Breast epithelium (tissue), 3 donors: ENCODE data around the gene NOMO2.
"Not testable (repeated sequence)": the region's sequence is repeated elsewhere in the genome, so short reads cannot be mapped to it uniquely, and the experiment has no call there.

ENCODE experiments used
- CTCF ChIP-seq, 3 donors: fragments of 450-650 bp; IDR thresholded peaks; one replicate each; pipeline ENCODE4 v1.5.1; 2016 to 2017; ENCODE audit warnings: antibody characterized with exemption in 3 of 3, mild to moderate bottlenecking in 3 of 3, moderate library complexity in 3 of 3
- POLR2A ChIP-seq: fragments of 450-650 bp; IDR thresholded peaks from one replicate; pipeline ENCODE4 v1.6.1; 2016; ENCODE audit warnings: antibody characterized with exemption, mild to moderate bottlenecking, moderate library complexity

GRCh38 chr16:18526547-18526946 is 35.4 kb downstream of the NOMO2 start:
- not testable (repeated sequence) for TF ChIP-seq CTCF (IDR thresholded peaks at IDR 0.05); POLR2A
